ENCODE measurements around the gene SZT2. TPM values are rescaled to one million over a fixed set of nuclear protein-coding genes. Genes with fewer than 3 reads are reported as not detected.

SZT2 gene
- total RNA-seq, 3 donors from 2014 or later (not counting 1 experiment from before 2014, with no cell fraction given): 103 to 128 (median 123) TPM

DNA sequence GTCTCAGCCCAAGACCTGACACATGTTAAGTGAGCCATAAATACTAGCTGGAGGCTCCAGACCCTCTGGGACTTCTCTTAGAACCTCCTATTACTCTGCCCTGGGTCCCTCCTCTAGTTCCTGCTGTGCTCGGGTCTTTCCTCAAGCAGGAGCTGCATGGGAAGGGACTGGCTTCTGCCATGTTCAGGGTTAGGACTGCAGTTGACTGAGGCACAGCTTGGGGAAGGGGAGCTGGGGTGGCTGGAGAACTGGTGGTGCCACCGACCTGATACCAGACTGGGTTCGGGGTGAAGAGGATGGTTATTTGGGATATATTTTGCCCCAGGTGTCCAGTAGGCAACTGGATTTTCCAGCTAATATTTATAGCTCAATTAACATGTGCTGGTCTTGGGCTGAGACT lies 48.3 kb downstream of the SZT2 start:
- DNase-seq: no peak
- Mint-ChIP-seq H3K27ac (peak overlapping the region in 1 of 2 donors; percentile 31), H3K9me3 (no peaks in the 10 kb centered on the region), H3K27me3 (ENCODE audit: low read depth in 2 of 2) (no peaks in the 10 kb centered on the region), H3K4me1 (no peaks in the 10 kb centered on the region), H3K36me3 (no peaks in the 10 kb centered on the region), H3K4me3 (no peak overlapping the region)
- no peak overlapping the region for H3K4me3 ChIP-seq (ENCODE audit: low read length)
- H3K27ac ChIP-seq (ENCODE audit: low read length): no peak overlapping the region
- peaks cover 55% of the 10 kb centered on the region for H3K36me3 ChIP-seq (ENCODE audit: control insufficient read depth, insufficient read depth, low read length)
- intact Hi-C loops (cut with micrococcal nuclease): no loop called here
- WGBS (ENCODE audit: insufficient coverage): 100% methylated on average over 3 of the region's 3 CpGs
- no peaks in the 10 kb centered on the region for H3K9me3 ChIP-seq (ENCODE audit: control insufficient read depth, insufficient read depth, low read length)
- TF ChIP-seq, protein P1, sequence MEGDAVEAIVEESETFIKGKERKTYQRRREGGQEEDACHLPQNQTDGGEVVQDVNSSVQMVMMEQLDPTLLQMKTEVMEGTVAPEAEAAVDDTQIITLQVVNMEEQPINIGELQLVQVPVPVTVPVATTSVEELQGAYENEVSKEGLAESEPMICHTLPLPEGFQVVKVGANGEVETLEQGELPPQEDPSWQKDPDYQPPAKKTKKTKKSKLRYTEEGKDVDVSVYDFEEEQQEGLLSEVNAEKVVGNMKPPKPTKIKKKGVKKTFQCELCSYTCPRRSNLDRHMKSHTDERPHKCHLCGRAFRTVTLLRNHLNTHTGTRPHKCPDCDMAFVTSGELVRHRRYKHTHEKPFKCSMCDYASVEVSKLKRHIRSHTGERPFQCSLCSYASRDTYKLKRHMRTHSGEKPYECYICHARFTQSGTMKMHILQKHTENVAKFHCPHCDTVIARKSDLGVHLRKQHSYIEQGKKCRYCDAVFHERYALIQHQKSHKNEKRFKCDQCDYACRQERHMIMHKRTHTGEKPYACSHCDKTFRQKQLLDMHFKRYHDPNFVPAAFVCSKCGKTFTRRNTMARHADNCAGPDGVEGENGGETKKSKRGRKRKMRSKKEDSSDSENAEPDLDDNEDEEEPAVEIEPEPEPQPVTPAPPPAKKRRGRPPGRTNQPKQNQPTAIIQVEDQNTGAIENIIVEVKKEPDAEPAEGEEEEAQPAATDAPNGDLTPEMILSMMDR (IDR thresholded peaks at IDR 0.05): no peak
- no peaks in the 10 kb centered on the region for H3K4me1 ChIP-seq (ENCODE audit: control insufficient read depth, insufficient read depth, low read length)
- no peaks in the 10 kb centered on the region for H3K27me3 ChIP-seq (ENCODE audit: control insufficient read depth, insufficient read depth, low read length)
- no peak for ATAC-seq

DNA sequence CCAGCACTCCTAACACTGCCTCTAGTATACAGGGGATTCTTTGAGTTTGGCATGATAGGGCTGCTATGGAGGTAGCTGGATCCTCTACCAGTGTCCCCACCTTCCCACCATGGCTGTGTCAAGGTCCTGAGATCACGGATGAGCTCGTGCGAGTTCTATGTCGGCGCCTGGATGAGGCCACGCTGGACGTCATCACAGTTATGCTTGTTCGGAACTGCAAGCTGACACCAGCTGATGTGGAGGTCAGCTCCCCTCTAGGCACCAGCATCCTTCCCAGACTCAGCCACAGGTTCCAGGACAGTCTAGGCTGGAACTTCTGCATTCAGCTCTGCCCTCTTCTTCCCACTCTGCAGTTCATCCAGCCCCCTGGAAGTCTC lies 48.9 kb downstream of the SZT2 start:
- TF ChIP-seq, protein P1 (IDR thresholded peaks at IDR 0.05): no peak
- Histone ChIP-seq H3K4me3 (ENCODE audit: low read length) (no peak overlapping the region), H3K27ac (ENCODE audit: low read length) (no peak overlapping the region), H3K9me3 (ENCODE audit: control insufficient read depth, insufficient read depth, low read length) (no peaks in the 10 kb centered on the region), H3K36me3 (ENCODE audit: control insufficient read depth, insufficient read depth, low read length) (peaks cover 57% of the 10 kb centered on the region), H3K27me3 (ENCODE audit: control insufficient read depth, insufficient read depth, low read length) (no peaks in the 10 kb centered on the region), H3K4me1 (ENCODE audit: control insufficient read depth, insufficient read depth, low read length) (no peaks in the 10 kb centered on the region)
- no peak for DNase-seq
- WGBS (ENCODE audit: insufficient coverage): 97% methylated on average over 8 of the region's 8 CpGs
- Mint-ChIP-seq H3K4me1 (no peaks in the 10 kb centered on the region), H3K27me3 (ENCODE audit: low read depth in 2 of 2) (no peaks in the 10 kb centered on the region), H3K4me3 (no peak overlapping the region), H3K27ac (no peak overlapping the region), H3K9me3 (no peaks in the 10 kb centered on the region), H3K36me3 (no peaks in the 10 kb centered on the region)
- intact Hi-C loops (cut with micrococcal nuclease): no loop called here
- ATAC-seq: no peak

DNA sequence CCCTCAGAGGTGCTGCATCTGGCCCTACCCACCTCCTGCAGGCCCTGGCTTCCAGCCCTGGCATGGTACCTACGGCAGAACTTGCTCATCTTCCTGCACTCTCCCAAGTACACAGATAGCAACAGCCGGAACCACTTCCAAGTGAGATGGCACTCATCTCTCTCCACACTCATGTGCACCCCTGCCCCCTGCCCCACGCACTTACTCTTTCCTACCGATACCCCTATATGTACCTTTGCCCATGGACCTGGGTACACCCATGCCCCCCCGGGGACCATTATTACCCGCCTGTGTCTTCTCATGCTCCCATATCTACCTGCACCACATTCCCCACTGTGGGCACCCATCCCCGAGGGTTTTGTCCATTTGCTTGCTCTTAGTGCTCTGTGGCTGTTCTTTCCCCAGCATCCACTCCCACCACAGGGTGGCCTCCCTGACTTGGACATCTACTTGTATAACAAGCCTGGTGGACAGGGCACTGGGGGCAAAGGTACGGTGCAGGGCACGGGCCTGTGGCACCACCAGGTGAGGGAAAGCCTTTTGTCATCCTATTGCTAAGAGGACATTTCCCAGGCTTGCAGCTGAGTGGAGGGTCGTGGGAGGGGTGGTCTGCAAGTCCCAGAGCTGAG lies 49.4 kb downstream of the SZT2 start:
- Mint-ChIP-seq H3K4me3 (no peak overlapping the region), H3K4me1 (no peaks in the 10 kb centered on the region), H3K27ac (peak overlapping the region in 1 of 2 donors; percentile 27), H3K9me3 (no peaks in the 10 kb centered on the region), H3K36me3 (no peaks in the 10 kb centered on the region), H3K27me3 (ENCODE audit: low read depth in 2 of 2) (no peaks in the 10 kb centered on the region)
- DNase-seq (no peak), ATAC-seq (no peak)
- Histone ChIP-seq H3K27ac (ENCODE audit: low read length) (no peak overlapping the region), H3K9me3 (ENCODE audit: control insufficient read depth, insufficient read depth, low read length) (no peaks in the 10 kb centered on the region), H3K27me3 (ENCODE audit: control insufficient read depth, insufficient read depth, low read length) (no peaks in the 10 kb centered on the region), H3K36me3 (ENCODE audit: control insufficient read depth, insufficient read depth, low read length) (peaks cover 57% of the 10 kb centered on the region), H3K4me3 (ENCODE audit: low read length) (no peak overlapping the region), H3K4me1 (ENCODE audit: control insufficient read depth, insufficient read depth, low read length) (no peaks in the 10 kb centered on the region)
- WGBS (ENCODE audit: insufficient coverage): 95% methylated on average over 10 of the region's 10 CpGs
- intact Hi-C loops (cut with micrococcal nuclease): no loop called here
- TF ChIP-seq, protein P1 (IDR thresholded peaks at IDR 0.05): no peak

DNA sequence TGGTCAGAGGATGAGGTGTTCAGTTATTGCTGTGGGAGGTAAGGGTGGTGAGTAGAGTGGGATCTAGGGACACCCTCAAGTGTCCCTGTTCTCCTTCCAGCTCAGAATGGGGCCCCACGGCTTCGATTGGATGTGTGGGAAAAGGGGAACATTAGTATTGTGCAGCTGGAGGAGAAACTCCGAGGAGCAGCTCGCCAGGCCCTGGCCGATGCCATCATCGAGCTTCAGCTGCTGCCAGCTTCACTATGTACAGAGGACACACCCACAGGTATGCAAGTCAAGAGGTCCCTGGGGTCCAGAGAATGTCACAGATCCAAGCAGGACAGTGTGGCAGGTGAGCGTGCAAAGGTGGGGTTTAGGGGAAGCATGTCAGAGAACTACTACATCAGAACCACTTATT lies 50.1 kb downstream of the SZT2 start:
- ATAC-seq: no peak
- DNase-seq: no peak
- Mint-ChIP-seq H3K4me3 (no peak overlapping the region), H3K4me1 (peaks cover 0 to 4% of the 10 kb centered on the region in 2 donors), H3K36me3 (no peaks in the 10 kb centered on the region), H3K27ac (no peak overlapping the region), H3K27me3 (ENCODE audit: low read depth in 2 of 2) (no peaks in the 10 kb centered on the region), H3K9me3 (no peaks in the 10 kb centered on the region)
- 98% methylated on average over 7 of the region's 7 CpGs for WGBS (ENCODE audit: insufficient coverage)
- no peaks in the 10 kb centered on the region for H3K27me3 ChIP-seq (ENCODE audit: control insufficient read depth, insufficient read depth, low read length)
- intact Hi-C loops (cut with micrococcal nuclease): no loop called here
- no peaks in the 10 kb centered on the region for H3K4me1 ChIP-seq (ENCODE audit: control insufficient read depth, insufficient read depth, low read length)
- H3K4me3 ChIP-seq (ENCODE audit: low read length): no peak overlapping the region
- peaks cover 60% of the 10 kb centered on the region for H3K36me3 ChIP-seq (ENCODE audit: control insufficient read depth, insufficient read depth, low read length)
- no peak overlapping the region for H3K27ac ChIP-seq (ENCODE audit: low read length)
- TF ChIP-seq, protein P1 (IDR thresholded peaks at IDR 0.05): no peak
- H3K9me3 ChIP-seq (ENCODE audit: control insufficient read depth, insufficient read depth, low read length): no peaks in the 10 kb centered on the region
